HepG2 (cell line): ENCODE measurements around the gene AFF4. TPM values are rescaled to one million over a fixed set of nuclear protein-coding genes. Genes with fewer than 3 reads are reported as not detected.

Experiments
- AGO2 ChIP-seq: fragments of 200-400 bp; formaldehyde crosslinking; optimal IDR thresholded peaks from 2 replicates; pipeline ENCODE3; 2017; ENCODE audit warnings: mild to moderate bottlenecking, low read depth, low read length, moderate library complexity
- BORCS8-MEF2B ChIP-seq: sonication (generic); formaldehyde crosslinking; IDR thresholded peaks from 2 replicates; pipeline ENCODE4 v1.8.0; 2022; ENCODE audit warnings: mild to moderate bottlenecking, missing genetic modification reagents
- CAMTA2 ChIP-seq: sonication (generic); formaldehyde crosslinking; IDR thresholded peaks from 2 replicates; pipeline ENCODE4 v1.4.0; 2020; ENCODE audit warnings: mild to moderate bottlenecking, missing genetic modification reagents, borderline replicate concordance
- FOXP1 ChIP-seq, 2 experiments: fragments of 450-650 bp in 1 of 2; IDR thresholded peaks; 2 replicates each; pipeline ENCODE4 v1.6.1; 2017 to 2018; ENCODE audit warnings: antibody characterized with exemption in 1 of 2
- HOXA9 ChIP-seq: sonication (generic); formaldehyde crosslinking; IDR thresholded peaks from 2 replicates; pipeline ENCODE4 v1.8.1; 2022; ENCODE audit warnings: missing genetic modification reagents, mild to moderate bottlenecking, moderate library complexity, borderline replicate concordance
- ISX ChIP-seq: sonication (generic); formaldehyde crosslinking; conservative IDR thresholded peaks from 2 replicates; pipeline ENCODE4 v1.5.0; 2020; ENCODE audit warnings: missing genetic modification reagents
- ONECUT2 ChIP-seq: sonication (generic); formaldehyde crosslinking; IDR thresholded peaks from 2 replicates; pipeline ENCODE4 v1.4.0; 2020; ENCODE audit warnings: missing genetic modification reagents
- U2AF2 ChIP-seq: fragments of 200-400 bp; formaldehyde crosslinking; IDR thresholded peaks from 2 replicates; pipeline ENCODE4 v1.6.1; 2017; ENCODE audit warnings: low read depth, mild to moderate bottlenecking, low read length
- ZNF747 ChIP-seq: sonication (generic); formaldehyde crosslinking; IDR thresholded peaks from 2 replicates; pipeline ENCODE4 v1.8.1; 2023; ENCODE audit warnings: missing genetic modification reagents, mild to moderate bottlenecking, borderline replicate concordance
- ZNF761 ChIP-seq: sonication (generic); formaldehyde crosslinking; conservative IDR thresholded peaks from 2 replicates; pipeline ENCODE4 v1.4.0; 2020; ENCODE audit warnings: mild to moderate bottlenecking, missing genetic modification reagents
- ZNF781 ChIP-seq: sonication (generic); formaldehyde crosslinking; IDR thresholded peaks from 2 replicates; pipeline ENCODE4 v1.5.1; 2020; ENCODE audit warnings: borderline replicate concordance, mild to moderate bottlenecking, missing genetic modification reagents; ENCODE audit errors: not compliant biosample characterization
- polyA plus RNA-seq, 8 experiments: library from polyadenylated mRNA; depleted of rRNA in 3 of 8; stranded (reverse) in 7 of 8; unstranded in 1 of 8; fragments of >200 nt; fragmentation: Illumina TruSeq in 4 of 8; extraction: Trizol in 4 of 8; gene quantifications; 2 replicates each; pipeline versions ENCODE4 v1.2.1 to v1.2.3, GENCODE V29; 2011 to 2016; ENCODE audit warnings: low read depth in 4 of 8, missing spikeins in 1 of 8, mixed read lengths in 1 of 8; ENCODE audit not compliant: insufficient read depth in 1 of 8
- total RNA-seq, 5 experiments: library from RNA; depleted of rRNA; stranded (reverse); fragments of >200 nt; fragmentation: Illumina TruSeq; extraction: Trizol; gene quantifications; 2 replicates each; pipeline ENCODE4 v1.2.3, GENCODE V29; 2016; ENCODE audit warnings: low read depth in 1 of 5
- TF ChIP-seq, protein P1 (sequence below): sonication (generic); formaldehyde crosslinking; IDR thresholded peaks from 2 replicates; pipeline ENCODE4 v1.5.0; 2020; ENCODE audit warnings: missing genetic modification reagents
- TF ChIP-seq, protein P2 (sequence below): sonication (generic); formaldehyde crosslinking; IDR thresholded peaks from 2 replicates; pipeline ENCODE4 v1.4.0; 2020; ENCODE audit warnings: mild to moderate bottlenecking, missing genetic modification reagents
- TF ChIP-seq, protein P3 (sequence below): sonication (generic); formaldehyde crosslinking; IDR thresholded peaks from 2 replicates; pipeline ENCODE4 v1.8.0; 2022; ENCODE audit warnings: mild to moderate bottlenecking, missing genetic modification reagents
- TF ChIP-seq, protein P4 (sequence below), 2 experiments: fragments of 450-650 bp in 1 of 2; sonication (generic) in 1 of 2; formaldehyde crosslinking; IDR thresholded peaks; 2 replicates each; pipeline versions ENCODE4 v1.5.0 to v1.8.0; 2020 to 2022; ENCODE audit warnings: mild to moderate bottlenecking in 1 of 2, missing genetic modification reagents in 1 of 2

Gene AFF4
- total and polyA plus RNA-seq, 2 of the 13 experiments (the other 11 are each of a cell fraction or from before 2014, with no cell fraction given): 22.1 to 25.5 TPM

DNA sequence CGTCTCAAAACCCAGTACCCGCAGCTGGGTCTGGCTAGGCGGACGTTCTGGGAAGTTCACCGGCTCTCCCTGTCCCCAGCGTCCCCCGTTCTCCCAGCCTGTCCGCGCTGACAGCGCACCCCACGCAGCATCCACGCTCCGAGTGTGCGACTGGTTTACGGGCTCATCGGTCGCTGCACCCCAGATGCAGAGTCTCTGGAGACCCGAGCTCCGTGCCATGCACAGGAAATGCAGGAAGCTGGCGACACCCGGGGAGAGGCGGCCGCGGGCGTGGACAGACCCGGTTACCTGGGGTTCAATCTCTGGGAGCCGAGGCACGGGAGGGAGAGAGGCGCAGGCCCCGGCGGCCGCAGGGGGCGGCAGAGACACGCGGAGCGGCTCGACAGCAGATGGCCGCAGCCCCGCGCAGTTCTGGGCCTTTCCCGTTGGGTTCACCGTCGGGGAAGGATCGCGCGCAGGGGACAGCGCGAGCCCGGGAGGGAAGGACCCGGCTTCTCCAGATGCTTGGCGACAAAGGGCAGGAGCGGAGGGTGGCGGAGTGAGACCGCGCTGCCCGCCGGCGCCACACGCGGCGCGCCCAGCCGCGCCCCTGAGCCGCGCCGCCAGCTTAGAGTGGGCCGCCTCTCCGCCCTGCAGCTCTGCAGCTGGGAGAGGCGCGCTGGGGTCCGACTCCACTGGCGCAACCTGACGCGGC, 133.5 kb downstream of the AFF4 start (continued):
- 0 out of 2 replicates have a peak, but pooled peaks have one; percentile 67 for TF ChIP-seq ISX (CRISPR knock-in tag)
- no peak for TF ChIP-seq U2AF2
- TF ChIP-seq, protein P1, sequence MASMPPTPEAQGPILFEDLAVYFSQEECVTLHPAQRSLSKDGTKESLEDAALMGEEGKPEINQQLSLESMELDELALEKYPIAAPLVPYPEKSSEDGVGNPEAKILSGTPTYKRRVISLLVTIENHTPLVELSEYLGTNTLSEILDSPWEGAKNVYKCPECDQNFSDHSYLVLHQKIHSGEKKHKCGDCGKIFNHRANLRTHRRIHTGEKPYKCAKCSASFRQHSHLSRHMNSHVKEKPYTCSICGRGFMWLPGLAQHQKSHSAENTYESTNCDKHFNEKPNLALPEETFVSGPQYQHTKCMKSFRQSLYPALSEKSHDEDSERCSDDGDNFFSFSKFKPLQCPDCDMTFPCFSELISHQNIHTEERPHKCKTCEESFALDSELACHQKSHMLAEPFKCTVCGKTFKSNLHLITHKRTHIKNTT (CRISPR knock-in tag): no peak
- TF ChIP-seq, protein P2, sequence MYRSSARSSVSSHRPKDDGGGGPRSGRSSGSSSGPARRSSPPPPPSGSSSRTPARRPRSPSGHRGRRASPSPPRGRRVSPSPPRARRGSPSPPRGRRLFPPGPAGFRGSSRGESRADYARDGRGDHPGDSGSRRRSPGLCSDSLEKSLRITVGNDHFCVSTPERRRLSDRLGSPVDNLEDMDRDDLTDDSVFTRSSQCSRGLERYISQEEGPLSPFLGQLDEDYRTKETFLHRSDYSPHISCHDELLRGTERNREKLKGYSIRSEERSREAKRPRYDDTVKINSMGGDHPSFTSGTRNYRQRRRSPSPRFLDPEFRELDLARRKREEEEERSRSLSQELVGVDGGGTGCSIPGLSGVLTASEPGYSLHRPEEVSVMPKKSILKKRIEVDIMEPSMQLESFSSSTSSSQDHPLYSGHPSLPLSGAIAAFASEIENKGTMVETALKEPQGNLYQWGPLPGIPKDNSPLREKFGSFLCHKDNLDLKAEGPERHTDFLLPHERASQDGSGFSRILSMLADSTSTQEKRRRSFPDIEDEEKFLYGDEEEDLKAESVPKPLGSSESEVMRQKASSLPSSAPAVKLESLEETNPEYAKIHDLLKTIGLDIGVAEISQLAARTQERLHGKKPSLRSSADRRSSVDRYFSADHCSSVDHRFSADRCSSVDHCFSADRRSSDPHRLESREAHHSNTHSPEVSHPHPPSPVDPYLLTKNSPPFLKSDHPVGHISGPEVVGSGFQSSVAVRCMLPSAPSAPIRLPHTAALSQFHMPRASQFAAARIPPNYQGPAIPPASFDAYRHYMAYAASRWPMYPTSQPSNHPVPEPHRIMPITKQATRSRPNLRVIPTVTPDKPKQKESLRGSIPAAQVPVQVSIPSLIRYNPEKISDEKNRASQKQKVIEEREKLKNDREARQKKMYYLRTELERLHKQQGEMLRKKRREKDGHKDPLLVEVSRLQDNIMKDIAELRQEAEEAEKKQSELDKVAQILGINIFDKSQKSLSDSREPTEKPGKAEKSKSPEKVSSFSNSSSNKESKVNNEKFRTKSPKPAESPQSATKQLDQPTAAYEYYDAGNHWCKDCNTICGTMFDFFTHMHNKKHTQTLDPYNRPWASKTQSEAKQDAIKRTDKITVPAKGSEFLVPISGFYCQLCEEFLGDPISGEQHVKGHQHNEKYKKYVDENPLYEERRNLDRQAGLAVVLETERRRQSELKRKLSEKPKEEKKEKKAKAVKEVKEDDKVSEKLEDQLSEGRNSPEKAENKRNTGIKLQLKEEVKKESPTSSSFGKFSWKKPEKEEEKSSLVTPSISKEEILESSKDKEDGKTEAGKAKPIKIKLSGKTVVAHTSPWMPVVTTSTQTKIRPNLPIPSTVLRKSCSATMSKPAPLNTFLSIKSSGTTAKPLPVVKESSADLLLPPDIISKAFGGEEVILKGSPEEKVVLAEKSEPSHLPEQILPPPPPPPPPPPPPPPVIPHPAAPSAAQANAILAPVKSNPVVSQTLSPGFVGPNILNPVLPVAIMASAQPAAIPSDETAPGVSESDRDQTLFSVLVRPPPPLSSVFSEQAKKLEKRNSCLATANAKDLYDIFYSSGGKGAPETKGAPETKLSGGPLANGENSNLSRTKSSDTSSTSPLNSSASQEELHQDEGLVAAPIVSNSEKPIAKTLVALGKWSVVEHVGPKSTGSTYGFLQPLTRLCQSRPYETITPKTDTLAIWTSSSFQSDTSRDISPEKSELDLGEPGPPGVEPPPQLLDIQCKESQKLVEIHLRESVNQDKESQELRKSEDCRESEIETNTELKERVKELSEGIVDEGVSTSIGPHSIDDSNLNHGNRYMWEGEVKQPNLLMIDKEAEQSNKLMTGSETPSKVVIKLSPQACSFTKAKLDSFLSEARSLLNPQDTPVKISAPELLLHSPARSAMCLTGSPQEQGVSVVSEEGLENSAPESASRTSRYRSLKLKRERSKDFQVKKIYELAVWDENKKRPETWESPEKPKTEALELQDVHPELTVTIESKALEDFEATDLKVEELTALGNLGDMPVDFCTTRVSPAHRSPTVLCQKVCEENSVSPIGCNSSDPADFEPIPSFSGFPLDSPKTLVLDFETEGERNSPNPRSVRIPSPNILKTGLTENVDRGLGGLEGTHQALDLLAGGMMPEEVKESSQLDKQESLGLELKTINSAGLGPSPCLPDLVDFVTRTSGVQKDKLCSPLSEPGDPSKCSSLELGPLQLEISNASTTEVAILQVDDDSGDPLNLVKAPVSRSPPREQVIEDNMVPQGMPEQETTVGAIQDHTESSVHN (CRISPR knock-in tag): no peak
- no peak for TF ChIP-seq FOXP1 (IDR thresholded peaks at IDR 0.05)
- TF ChIP-seq FOXP1 (CRISPR knock-in tag; IDR thresholded peaks at IDR 0.05): no peak
- TF ChIP-seq, protein P3, sequence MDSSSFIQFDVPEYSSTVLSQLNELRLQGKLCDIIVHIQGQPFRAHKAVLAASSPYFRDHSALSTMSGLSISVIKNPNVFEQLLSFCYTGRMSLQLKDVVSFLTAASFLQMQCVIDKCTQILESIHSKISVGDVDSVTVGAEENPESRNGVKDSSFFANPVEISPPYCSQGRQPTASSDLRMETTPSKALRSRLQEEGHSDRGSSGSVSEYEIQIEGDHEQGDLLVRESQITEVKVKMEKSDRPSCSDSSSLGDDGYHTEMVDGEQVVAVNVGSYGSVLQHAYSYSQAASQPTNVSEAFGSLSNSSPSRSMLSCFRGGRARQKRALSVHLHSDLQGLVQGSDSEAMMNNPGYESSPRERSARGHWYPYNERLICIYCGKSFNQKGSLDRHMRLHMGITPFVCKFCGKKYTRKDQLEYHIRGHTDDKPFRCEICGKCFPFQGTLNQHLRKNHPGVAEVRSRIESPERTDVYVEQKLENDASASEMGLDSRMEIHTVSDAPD (CRISPR knock-in tag): 0 out of 2 replicates have a peak, but pooled peaks have one; percentile 5
- no peak for TF ChIP-seq ZNF761 (CRISPR knock-in tag)
- TF ChIP-seq AGO2: peak; percentile 88
- TF ChIP-seq, protein P4, sequence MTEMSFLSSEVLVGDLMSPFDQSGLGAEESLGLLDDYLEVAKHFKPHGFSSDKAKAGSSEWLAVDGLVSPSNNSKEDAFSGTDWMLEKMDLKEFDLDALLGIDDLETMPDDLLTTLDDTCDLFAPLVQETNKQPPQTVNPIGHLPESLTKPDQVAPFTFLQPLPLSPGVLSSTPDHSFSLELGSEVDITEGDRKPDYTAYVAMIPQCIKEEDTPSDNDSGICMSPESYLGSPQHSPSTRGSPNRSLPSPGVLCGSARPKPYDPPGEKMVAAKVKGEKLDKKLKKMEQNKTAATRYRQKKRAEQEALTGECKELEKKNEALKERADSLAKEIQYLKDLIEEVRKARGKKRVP (CRISPR knock-in tag; IDR thresholded peaks at IDR 0.05): peak in 1 of 2 experiments; percentile 13; a peak in 2 of 4 replicates
- TF ChIP-seq ONECUT2 (CRISPR knock-in tag): no peak
- TF ChIP-seq CAMTA2 (CRISPR knock-in tag): 0 out of 2 replicates have a peak, but pooled peaks have one; percentile 2
- peak; percentile 29; the same call in 1 of the 2 replicates for TF ChIP-seq ZNF747 (CRISPR knock-in tag)
- TF ChIP-seq BORCS8-MEF2B (CRISPR knock-in tag): peak; percentile 62; the same call in 1 of the 2 replicates
- TF ChIP-seq ZNF781: peak; percentile 55
- TF ChIP-seq HOXA9 (CRISPR knock-in tag): peak; percentile 81; the same call in 1 of the 2 replicates
